GM18505 (cell line): ENCODE measurements around the gene CTAG1B.
"Not testable (repeated sequence)": the region's sequence is repeated elsewhere in the genome, so short reads cannot be mapped to it uniquely, and the experiment has no call there.

Source experiments
- ATAC-seq: cut with Tn5 transposase; IDR thresholded peaks from one replicate; pipeline ENCODE4 v1.9.1; 2021; ENCODE audit not compliant: unreplicated experiment
- POLR2A ChIP-seq: IDR thresholded peaks from 4 replicates; pipeline ENCODE4 v1.6.1; 2011; ENCODE audit warnings: borderline replicate concordance; ENCODE audit not compliant: insufficient read depth, insufficient read length; ENCODE audit errors: extremely low read depth

CTAG1B gene

GRCh38 chrX:154649503-154650220 is 30.6 kb upstream of the CTAG1B start:
- no peak for TF ChIP-seq POLR2A
- no peak for ATAC-seq

GRCh38 chrX:154648931-154649330 is 29.8 kb upstream of the CTAG1B start:
- no peak for ATAC-seq

GRCh38 chrX:154645745-154646378 is 26.8 kb upstream of the CTAG1B start:
- ATAC-seq = not testable (repeated sequence)

More at GRCh38 chrX:154648931-154649330, 29.8 kb upstream of the CTAG1B start:
- TF ChIP-seq POLR2A = no peak

- ATAC-seq = not testable (repeated sequence)
These were observed 24.6 kb upstream of the CTAG1B start for GRCh38 chrX:154643708-154644107.

GRCh38 chrX:154641740-154642139 is 22.7 kb upstream of the CTAG1B start:
- not testable (repeated sequence) for ATAC-seq

GRCh38 chrX:154633661-154634060 is 14.6 kb upstream of the CTAG1B start:
- not testable (repeated sequence) for ATAC-seq

GRCh38 chrX:154630949-154631348 is 11.9 kb upstream of the CTAG1B start:
- ATAC-seq = not testable (repeated sequence)

- ATAC-seq = not testable (repeated sequence)
These were observed 9.9 kb upstream of the CTAG1B start for GRCh38 chrX:154628960-154629359.

- ATAC-seq = not testable (repeated sequence)
These were observed 1.8 kb upstream of the CTAG1B start for GRCh38 chrX:154620767-154621414.

- not testable (repeated sequence) for ATAC-seq
These were observed 5.5 kb downstream of the CTAG1B start for GRCh38 chrX:154613586-154613985.

- not testable (repeated sequence) for ATAC-seq
These were observed 7.9 kb downstream of the CTAG1B start for GRCh38 chrX:154611146-154611545.

GRCh38 chrX:154608823-154609222 is 10.3 kb downstream of the CTAG1B start:
- ATAC-seq = not testable (repeated sequence)

- not testable (repeated sequence) for ATAC-seq
These were observed 11.1 kb downstream of the CTAG1B start for GRCh38 chrX:154607976-154608375.

GRCh38 chrX:154607370-154607769 is 11.7 kb downstream of the CTAG1B start:
- no peak for ATAC-seq
- no peak for TF ChIP-seq POLR2A

GRCh38 chrX:154605566-154605965 is 13.5 kb downstream of the CTAG1B start:
- TF ChIP-seq POLR2A = no peak
- no peak for ATAC-seq
